HUES48 (cell line): ENCODE results near the gene SLC1A3.

Source experiments
- H3K27ac ChIP-seq: one replicate; pipeline ENCODE4 v1.7.0; 2013; ENCODE audit warnings: low read depth, low read length, inconsistent platforms
- H3K27me3 ChIP-seq: 2 replicates; pipeline ENCODE4 v1.6.1; 2013; ENCODE audit warnings: mild to moderate bottlenecking, low read length; ENCODE audit not compliant: control insufficient read depth, insufficient read depth
- H3K36me3 ChIP-seq: 2 replicates; pipeline ENCODE4 v1.6.1; 2013; ENCODE audit warnings: low read length; ENCODE audit not compliant: control insufficient read depth, insufficient read depth
- H3K4me1 ChIP-seq: 2 replicates; pipeline ENCODE4 v1.6.1; 2013; ENCODE audit warnings: mild to moderate bottlenecking, low read length; ENCODE audit not compliant: control insufficient read depth, insufficient read depth
- H3K4me3 ChIP-seq: 2 replicates; pipeline ENCODE4 v1.5.1; 2013; ENCODE audit warnings: mild to moderate bottlenecking, low read depth, low read length
- H3K9ac ChIP-seq: 2 replicates; pipeline ENCODE4 v1.6.1; 2013; ENCODE audit warnings: mild to moderate bottlenecking, low read depth, low read length, moderate library complexity
- H3K9me3 ChIP-seq: 2 replicates; pipeline ENCODE4 v1.6.1; 2013; ENCODE audit warnings: low read length; ENCODE audit not compliant: control insufficient read depth, insufficient read depth

SLC1A3 gene

GRCh38 chr5:36658038-36658756 lies 51.8 kb downstream of the SLC1A3 start:
- H3K9me3 ChIP-seq = no peaks in the 10 kb centered on the region
- no peak overlapping the region for H3K27ac ChIP-seq
- H3K4me3 ChIP-seq = no peak overlapping the region
- H3K4me1 ChIP-seq = peaks cover 15% of the 10 kb centered on the region
- H3K9ac ChIP-seq = no peak overlapping the region
- H3K36me3 ChIP-seq = no peaks in the 10 kb centered on the region
- no peaks in the 10 kb centered on the region for H3K27me3 ChIP-seq

- no peaks in the 10 kb centered on the region for H3K27me3 ChIP-seq
- H3K4me1 ChIP-seq = peaks cover 13% of the 10 kb centered on the region
- H3K27ac ChIP-seq = no peak overlapping the region
- no peaks in the 10 kb centered on the region for H3K36me3 ChIP-seq
- no peak overlapping the region for H3K4me3 ChIP-seq
- no peak overlapping the region for H3K9ac ChIP-seq
- no peaks in the 10 kb centered on the region for H3K9me3 ChIP-seq
These were observed 53.0 kb downstream of the SLC1A3 start for GRCh38 chr5:36659411-36659810.

- H3K27me3 ChIP-seq = no peaks in the 10 kb centered on the region
- no peak overlapping the region for H3K9ac ChIP-seq
- no peak overlapping the region for H3K27ac ChIP-seq
- no peak overlapping the region for H3K4me3 ChIP-seq
- H3K9me3 ChIP-seq = no peaks in the 10 kb centered on the region
- no peaks in the 10 kb centered on the region for H3K36me3 ChIP-seq
- 0 out of 2 replicates have a peak, but pooled peaks cover 6% of the 10 kb centered on the region for H3K4me1 ChIP-seq
These were observed 54.1 kb downstream of the SLC1A3 start for GRCh38 chr5:36660397-36661049.

GRCh38 chr5:36661456-36662220 lies 55.2 kb downstream of the SLC1A3 start:
- H3K27me3 ChIP-seq = no peaks in the 10 kb centered on the region
- H3K9ac ChIP-seq = no peak overlapping the region
- no peak overlapping the region for H3K27ac ChIP-seq
- no peaks in the 10 kb centered on the region for H3K9me3 ChIP-seq
- no peaks in the 10 kb centered on the region for H3K36me3 ChIP-seq
- H3K4me1 ChIP-seq = 0 out of 2 replicates have a peak, but pooled peaks cover 4% of the 10 kb centered on the region
- H3K4me3 ChIP-seq = no peak overlapping the region

- H3K9ac ChIP-seq = no peak overlapping the region
- H3K27ac ChIP-seq = no peak overlapping the region
- H3K9me3 ChIP-seq = no peaks in the 10 kb centered on the region
- H3K27me3 ChIP-seq = no peaks in the 10 kb centered on the region
- H3K4me3 ChIP-seq = no peak overlapping the region
- no peaks in the 10 kb centered on the region for H3K36me3 ChIP-seq
- 0 out of 2 replicates have a peak, but pooled peaks cover 4% of the 10 kb centered on the region for H3K4me1 ChIP-seq
These were observed 56.0 kb downstream of the SLC1A3 start for GRCh38 chr5:36662291-36662851.

GRCh38 chr5:36664766-36665165 lies 58.4 kb downstream of the SLC1A3 start:
- 0 out of 2 replicates have a peak, but pooled peaks cover 4% of the 10 kb centered on the region for H3K4me1 ChIP-seq
- H3K36me3 ChIP-seq = no peaks in the 10 kb centered on the region
- no peaks in the 10 kb centered on the region for H3K9me3 ChIP-seq
- H3K27ac ChIP-seq = peak overlapping the region; percentile 43
- no peak overlapping the region for H3K9ac ChIP-seq
- H3K4me3 ChIP-seq = no peak overlapping the region
- no peaks in the 10 kb centered on the region for H3K27me3 ChIP-seq

GRCh38 chr5:36665628-36666027 lies 59.2 kb downstream of the SLC1A3 start:
- no peaks in the 10 kb centered on the region for H3K36me3 ChIP-seq
- H3K9me3 ChIP-seq = no peaks in the 10 kb centered on the region
- H3K27me3 ChIP-seq = no peaks in the 10 kb centered on the region
- no peak overlapping the region for H3K4me3 ChIP-seq
- 0 out of 2 replicates have a peak, but pooled peaks cover 4% of the 10 kb centered on the region for H3K4me1 ChIP-seq
- H3K9ac ChIP-seq = no peak overlapping the region
- H3K27ac ChIP-seq = no peak overlapping the region

- no peaks in the 10 kb centered on the region for H3K27me3 ChIP-seq
- no peaks in the 10 kb centered on the region for H3K36me3 ChIP-seq
- H3K4me3 ChIP-seq = no peak overlapping the region
These were observed 59.9 kb downstream of the SLC1A3 start for GRCh38 chr5:36666274-36666673.

GRCh38 chr5:36666986-36667385 lies 60.6 kb downstream of the SLC1A3 start:
- Histone ChIP-seq H3K4me3 (no peak overlapping the region), H3K4me1 (0 out of 2 replicates have a peak, but pooled peaks cover 4% of the 10 kb centered on the region), H3K9me3 (no peaks in the 10 kb centered on the region), H3K27ac (no peak overlapping the region), H3K27me3 (no peaks in the 10 kb centered on the region), H3K9ac (no peak overlapping the region), H3K36me3 (no peaks in the 10 kb centered on the region)

More at GRCh38 chr5:36666274-36666673, 59.9 kb downstream of the SLC1A3 start:
- H3K9ac ChIP-seq = no peak overlapping the region
- H3K9me3 ChIP-seq = no peaks in the 10 kb centered on the region
- no peak overlapping the region for H3K27ac ChIP-seq
- H3K4me1 ChIP-seq = 0 out of 2 replicates have a peak, but pooled peaks cover 4% of the 10 kb centered on the region

- Histone ChIP-seq H3K36me3 (no peaks in the 10 kb centered on the region), H3K27me3 (no peaks in the 10 kb centered on the region), H3K4me3 (no peak overlapping the region), H3K9ac (no peak overlapping the region), H3K9me3 (no peaks in the 10 kb centered on the region), H3K4me1 (0 out of 2 replicates have a peak, but pooled peaks cover 4% of the 10 kb centered on the region), H3K27ac (no peak overlapping the region)
These were observed 61.4 kb downstream of the SLC1A3 start for GRCh38 chr5:36667824-36668223.
